PC-9 (cell line): ENCODE measurements around the gene RPS4Y2.

ENCODE experiments used
- EZH2 ChIP-seq: fragments of 200-600 bp; sonication (generic); IDR thresholded peaks from 2 replicates; pipeline ENCODE4 v1.8.0; 2017; ENCODE audit warnings: antibody characterized with exemption, low read depth
- TF ChIP-seq, protein P1 (sequence below): fragments of 200-600 bp; sonication (generic); conservative IDR thresholded peaks from 2 replicates; pipeline ENCODE4 v1.6.1; 2017; ENCODE audit warnings: mixed run types, antibody characterized with exemption, mild to moderate bottlenecking, moderate library complexity

GRCh38 chrY:20813459-20813858 lies 57.6 kb downstream of the RPS4Y2 start:
- TF ChIP-seq EZH2, result no peak
- TF ChIP-seq, protein P1, sequence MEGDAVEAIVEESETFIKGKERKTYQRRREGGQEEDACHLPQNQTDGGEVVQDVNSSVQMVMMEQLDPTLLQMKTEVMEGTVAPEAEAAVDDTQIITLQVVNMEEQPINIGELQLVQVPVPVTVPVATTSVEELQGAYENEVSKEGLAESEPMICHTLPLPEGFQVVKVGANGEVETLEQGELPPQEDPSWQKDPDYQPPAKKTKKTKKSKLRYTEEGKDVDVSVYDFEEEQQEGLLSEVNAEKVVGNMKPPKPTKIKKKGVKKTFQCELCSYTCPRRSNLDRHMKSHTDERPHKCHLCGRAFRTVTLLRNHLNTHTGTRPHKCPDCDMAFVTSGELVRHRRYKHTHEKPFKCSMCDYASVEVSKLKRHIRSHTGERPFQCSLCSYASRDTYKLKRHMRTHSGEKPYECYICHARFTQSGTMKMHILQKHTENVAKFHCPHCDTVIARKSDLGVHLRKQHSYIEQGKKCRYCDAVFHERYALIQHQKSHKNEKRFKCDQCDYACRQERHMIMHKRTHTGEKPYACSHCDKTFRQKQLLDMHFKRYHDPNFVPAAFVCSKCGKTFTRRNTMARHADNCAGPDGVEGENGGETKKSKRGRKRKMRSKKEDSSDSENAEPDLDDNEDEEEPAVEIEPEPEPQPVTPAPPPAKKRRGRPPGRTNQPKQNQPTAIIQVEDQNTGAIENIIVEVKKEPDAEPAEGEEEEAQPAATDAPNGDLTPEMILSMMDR, result no peak
